ENCODE measurements around the gene RPUSD1. TPM values are rescaled to one million over a fixed set of nuclear protein-coding genes. Genes with fewer than 3 reads are reported as not detected.
A peak's percentile ranks its signal among the peaks of the same experiment; 100 is the strongest.

The RPUSD1 gene
- total RNA-seq, 1 experiment from 2014 or later, result 72.6 TPM

GRCh38 chr16:760545-761343 lies 27.4 kb downstream of the RPUSD1 start, which contains the start of gene MSLN:
Gene MSLN, plus strand, starts transcription at chr16:760734. Its CDS starts 1,947 bp downstream, at chr16:762681.
- Histone ChIP-seq H3K9me3 (ENCODE audit: low read length) (no peaks in the 10 kb centered on the region), H3K4me3 (ENCODE audit: low read length) (no peak within 1 kb of the TSS), H2AFZ (ENCODE audit: low read length) (0 out of 2 replicates have a peak within 1 kb of the TSS, but pooled peaks have one; percentile 18), H3K4me2 (ENCODE audit: low read length) (peak within 1 kb of the TSS; percentile 49), H3K79me2 (ENCODE audit: low read length) (no peaks in the 10 kb centered on the region), H3K27me3 (ENCODE audit: low read length) (no peaks in the 10 kb centered on the region), H3K9ac (ENCODE audit: low read length) (no peak within 1 kb of the TSS; the same call in 1 of the 2 replicates), H3F3A (ENCODE audit: low read length, unreplicated experiment) (no peaks in the 10 kb centered on the region), H3K27ac (ENCODE audit: low read length) (no peak within 1 kb of the TSS), H3K4me1 (ENCODE audit: insufficient read depth, low read length) (peaks cover 13% of the 10 kb centered on the region), H3K36me3 (ENCODE audit: low read depth, low read length) (no peaks in the 10 kb centered on the region), H3K9me2 (replicated peaks; ENCODE audit: low read length) (no peaks in the 10 kb centered on the region), H4K20me1 (ENCODE audit: low read length) (no peaks in the 10 kb centered on the region)
- intact Hi-C loops (cut with micrococcal nuclease), result no loop called here
- POLR2A ChIA-PET (ENCODE audit: unreplicated experiment), result no interaction called here
- ATAC-seq, result peak; percentile 79
- TSS peak; percentile 88 for BruUV-seq (replicated peaks)
- TF ChIP-seq EZH2phosphoT487 (IDR thresholded peaks at IDR 0.05; ENCODE audit: borderline replicate concordance, low read length) (no peak), EZH2 (IDR thresholded peaks at IDR 0.05; ENCODE audit: low read length, unreplicated experiment) (no peak)
- TF ChIP-seq, protein P1, sequence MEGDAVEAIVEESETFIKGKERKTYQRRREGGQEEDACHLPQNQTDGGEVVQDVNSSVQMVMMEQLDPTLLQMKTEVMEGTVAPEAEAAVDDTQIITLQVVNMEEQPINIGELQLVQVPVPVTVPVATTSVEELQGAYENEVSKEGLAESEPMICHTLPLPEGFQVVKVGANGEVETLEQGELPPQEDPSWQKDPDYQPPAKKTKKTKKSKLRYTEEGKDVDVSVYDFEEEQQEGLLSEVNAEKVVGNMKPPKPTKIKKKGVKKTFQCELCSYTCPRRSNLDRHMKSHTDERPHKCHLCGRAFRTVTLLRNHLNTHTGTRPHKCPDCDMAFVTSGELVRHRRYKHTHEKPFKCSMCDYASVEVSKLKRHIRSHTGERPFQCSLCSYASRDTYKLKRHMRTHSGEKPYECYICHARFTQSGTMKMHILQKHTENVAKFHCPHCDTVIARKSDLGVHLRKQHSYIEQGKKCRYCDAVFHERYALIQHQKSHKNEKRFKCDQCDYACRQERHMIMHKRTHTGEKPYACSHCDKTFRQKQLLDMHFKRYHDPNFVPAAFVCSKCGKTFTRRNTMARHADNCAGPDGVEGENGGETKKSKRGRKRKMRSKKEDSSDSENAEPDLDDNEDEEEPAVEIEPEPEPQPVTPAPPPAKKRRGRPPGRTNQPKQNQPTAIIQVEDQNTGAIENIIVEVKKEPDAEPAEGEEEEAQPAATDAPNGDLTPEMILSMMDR (conservative IDR thresholded peaks at IDR 0.05; ENCODE audit: low read depth, low read length), result no peak
- CTCF ChIA-PET, result no interaction called here
- DNase-seq, result peak; percentile 72

GRCh38 chr16:760065-760464 lies 28.1 kb downstream of the RPUSD1 start:
- CTCF ChIA-PET, result no interaction called here
- no peaks in the 10 kb centered on the region for H3K79me2 ChIP-seq (ENCODE audit: low read length)
- POLR2A ChIA-PET (ENCODE audit: unreplicated experiment), result no interaction called here
- H3K27ac ChIP-seq (ENCODE audit: low read length), result no peak overlapping the region
- H3K9ac ChIP-seq (ENCODE audit: low read length), result no peak overlapping the region; the same call in 1 of the 2 replicates
- no peak for DNase-seq
- no peaks in the 10 kb centered on the region for H3K27me3 ChIP-seq (ENCODE audit: low read length)
- no peaks in the 10 kb centered on the region for H3F3A ChIP-seq (ENCODE audit: low read length, unreplicated experiment)
- no peak overlapping the region for H3K4me2 ChIP-seq (ENCODE audit: low read length)
- no peak overlapping the region for H3K4me3 ChIP-seq (ENCODE audit: low read length)
- no peak for ATAC-seq
- H2AFZ ChIP-seq (ENCODE audit: low read length), result no peak overlapping the region
- H3K9me2 ChIP-seq (replicated peaks; ENCODE audit: low read length), result no peaks in the 10 kb centered on the region
- peaks cover 13% of the 10 kb centered on the region for H3K4me1 ChIP-seq (ENCODE audit: insufficient read depth, low read length)
- TF ChIP-seq EZH2phosphoT487 (IDR thresholded peaks at IDR 0.05; ENCODE audit: borderline replicate concordance, low read length) (no peak), EZH2 (IDR thresholded peaks at IDR 0.05; ENCODE audit: low read length, unreplicated experiment) (no peak)
- TF ChIP-seq, protein P1 (conservative IDR thresholded peaks at IDR 0.05; ENCODE audit: low read depth, low read length), result no peak
- no peaks in the 10 kb centered on the region for H3K9me3 ChIP-seq (ENCODE audit: low read length)
- TSS peak; percentile 24 for BruUV-seq (replicated peaks)
- no peaks in the 10 kb centered on the region for H3K36me3 ChIP-seq (ENCODE audit: low read depth, low read length)
- H4K20me1 ChIP-seq (ENCODE audit: low read length), result no peaks in the 10 kb centered on the region
- intact Hi-C loops (cut with micrococcal nuclease), result no loop called here

Data from PC-3 (cell line).